HL-60 (cell line): ENCODE measurements around the gene WDR70.
"Not testable (repeated sequence)": the region's sequence is repeated elsewhere in the genome, so short reads cannot be mapped to it uniquely, and the experiment has no call there.

Experiments used
- CTCF ChIP-seq: IDR thresholded peaks from one replicate; pipeline ENCODE4 v1.5.1; 2011; ENCODE audit warnings: low read length, control low read depth, inconsistent platforms; ENCODE audit not compliant: insufficient read depth
- GABPA ChIP-seq: IDR thresholded peaks from 2 replicates; pipeline ENCODE4 v1.6.1; 2012; ENCODE audit warnings: low read depth
- POLR2AphosphoS5 ChIP-seq: IDR thresholded peaks from 2 replicates; pipeline ENCODE4 v1.6.1; 2012; ENCODE audit warnings: low read depth
- SPI1 ChIP-seq: IDR thresholded peaks from 2 replicates; pipeline ENCODE4 v1.6.1; 2012; ENCODE audit warnings: low read depth, mild to moderate bottlenecking, borderline replicate concordance
- TF ChIP-seq, protein P1 (sequence below): IDR thresholded peaks from 2 replicates; pipeline ENCODE4 v1.6.1; 2012; ENCODE audit warnings: low read depth; ENCODE audit not compliant: insufficient replicate concordance

DNA sequence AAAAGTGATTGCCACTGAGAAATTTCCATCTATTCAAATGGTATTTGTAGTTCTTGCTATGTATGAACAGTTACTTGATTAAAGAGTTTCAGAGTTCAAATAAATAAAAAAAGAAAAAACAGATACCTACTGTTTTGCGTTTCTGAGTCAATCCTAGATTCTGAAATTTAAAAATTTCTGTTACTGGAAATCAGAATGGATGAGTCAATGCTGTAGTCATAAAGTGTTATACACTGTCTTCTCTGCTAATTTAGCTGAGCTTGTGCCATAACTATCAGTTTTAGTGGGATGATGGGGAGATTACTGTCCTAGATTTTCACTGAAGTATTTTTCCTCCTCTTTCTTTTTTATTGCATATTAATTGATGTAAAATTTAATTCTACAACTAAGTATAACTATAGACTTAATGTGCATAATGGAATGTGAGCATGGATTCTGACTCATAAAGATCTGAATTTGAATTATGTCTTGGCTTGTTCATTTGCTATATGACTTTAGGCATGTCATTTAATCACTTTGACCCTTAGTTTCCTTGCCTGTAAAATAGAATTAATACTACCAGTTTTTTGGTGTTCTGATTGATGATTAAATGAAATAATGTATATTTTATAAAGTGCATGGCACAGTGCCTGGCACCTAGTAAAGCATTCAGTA, 75.4 kb downstream of the WDR70 start:
- TF ChIP-seq CTCF, POLR2AphosphoS5, GABPA, SPI1: not testable (repeated sequence)
- TF ChIP-seq, protein P1, sequence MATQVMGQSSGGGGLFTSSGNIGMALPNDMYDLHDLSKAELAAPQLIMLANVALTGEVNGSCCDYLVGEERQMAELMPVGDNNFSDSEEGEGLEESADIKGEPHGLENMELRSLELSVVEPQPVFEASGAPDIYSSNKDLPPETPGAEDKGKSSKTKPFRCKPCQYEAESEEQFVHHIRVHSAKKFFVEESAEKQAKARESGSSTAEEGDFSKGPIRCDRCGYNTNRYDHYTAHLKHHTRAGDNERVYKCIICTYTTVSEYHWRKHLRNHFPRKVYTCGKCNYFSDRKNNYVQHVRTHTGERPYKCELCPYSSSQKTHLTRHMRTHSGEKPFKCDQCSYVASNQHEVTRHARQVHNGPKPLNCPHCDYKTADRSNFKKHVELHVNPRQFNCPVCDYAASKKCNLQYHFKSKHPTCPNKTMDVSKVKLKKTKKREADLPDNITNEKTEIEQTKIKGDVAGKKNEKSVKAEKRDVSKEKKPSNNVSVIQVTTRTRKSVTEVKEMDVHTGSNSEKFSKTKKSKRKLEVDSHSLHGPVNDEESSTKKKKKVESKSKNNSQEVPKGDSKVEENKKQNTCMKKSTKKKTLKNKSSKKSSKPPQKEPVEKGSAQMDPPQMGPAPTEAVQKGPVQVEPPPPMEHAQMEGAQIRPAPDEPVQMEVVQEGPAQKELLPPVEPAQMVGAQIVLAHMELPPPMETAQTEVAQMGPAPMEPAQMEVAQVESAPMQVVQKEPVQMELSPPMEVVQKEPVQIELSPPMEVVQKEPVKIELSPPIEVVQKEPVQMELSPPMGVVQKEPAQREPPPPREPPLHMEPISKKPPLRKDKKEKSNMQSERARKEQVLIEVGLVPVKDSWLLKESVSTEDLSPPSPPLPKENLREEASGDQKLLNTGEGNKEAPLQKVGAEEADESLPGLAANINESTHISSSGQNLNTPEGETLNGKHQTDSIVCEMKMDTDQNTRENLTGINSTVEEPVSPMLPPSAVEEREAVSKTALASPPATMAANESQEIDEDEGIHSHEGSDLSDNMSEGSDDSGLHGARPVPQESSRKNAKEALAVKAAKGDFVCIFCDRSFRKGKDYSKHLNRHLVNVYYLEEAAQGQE, result not testable (repeated sequence)
